HepG2 (cell line): ENCODE measurements around the gene SERPINE2. TPM values are rescaled to one million over a fixed set of nuclear protein-coding genes. Genes with fewer than 3 reads are reported as not detected.

Source experiments
- ADNP ChIP-seq: sonication (generic); formaldehyde crosslinking; IDR thresholded peaks from 2 replicates; pipeline ENCODE4 v1.4.0; 2020; ENCODE audit warnings: missing genetic modification reagents
- DR1 ChIP-seq: sonication (generic); formaldehyde crosslinking; IDR thresholded peaks from 2 replicates; pipeline ENCODE4 v1.8.0; 2021; ENCODE audit warnings: mild to moderate bottlenecking, missing genetic modification reagents, inconsistent platforms
- GTF3A ChIP-seq: sonication (generic); formaldehyde crosslinking; conservative IDR thresholded peaks from 2 replicates; pipeline ENCODE4 v1.4.0; 2020; ENCODE audit warnings: mild to moderate bottlenecking, missing genetic modification reagents
- HDAC2 ChIP-seq: sonication (generic); formaldehyde crosslinking; IDR thresholded peaks from 2 replicates; pipeline ENCODE4 v1.4.0; 2020; ENCODE audit warnings: missing genetic modification reagents
- KMT2B ChIP-seq: IDR thresholded peaks from 2 replicates; pipeline ENCODE4 v1.6.1; 2016; ENCODE audit warnings: missing genetic modification reagents, missing compliant biosample characterization
- RAD51 ChIP-seq: fragments of 450-650 bp; IDR thresholded peaks from 2 replicates; pipeline ENCODE4 v1.6.1; 2016; ENCODE audit warnings: borderline replicate concordance
- RBAK ChIP-seq: sonication (generic); formaldehyde crosslinking; IDR thresholded peaks from 2 replicates; pipeline ENCODE4 v1.5.1; 2020; ENCODE audit warnings: mild to moderate bottlenecking, missing genetic modification reagents
- RBFOX2 ChIP-seq: fragments of 200-400 bp; formaldehyde crosslinking; IDR thresholded peaks from 2 replicates; pipeline ENCODE4 v1.6.1; 2017; ENCODE audit warnings: low read depth, mild to moderate bottlenecking, low read length
- SNAPC2 ChIP-seq: sonication (generic); formaldehyde crosslinking; IDR thresholded peaks from 2 replicates; pipeline ENCODE4 v1.8.1; 2022; ENCODE audit warnings: mild to moderate bottlenecking, missing genetic modification reagents
- SRY ChIP-seq: sonication (generic); formaldehyde crosslinking; IDR thresholded peaks from 2 replicates; pipeline ENCODE4 v1.8.0; 2022; ENCODE audit warnings: mild to moderate bottlenecking, missing genetic modification reagents
- ZFY ChIP-seq: sonication (generic); formaldehyde crosslinking; IDR thresholded peaks from 2 replicates; pipeline ENCODE4 v1.4.0; 2020; ENCODE audit warnings: missing genetic modification reagents
- ZNF101 ChIP-seq: sonication (generic); formaldehyde crosslinking; IDR thresholded peaks from 2 replicates; pipeline ENCODE4 v1.4.0; 2020; ENCODE audit warnings: mild to moderate bottlenecking, low read depth, missing genetic modification reagents, borderline replicate concordance
- ZNF234 ChIP-seq: sonication (generic); formaldehyde crosslinking; conservative IDR thresholded peaks from 2 replicates; pipeline ENCODE4 v1.5.1; 2020; ENCODE audit warnings: mild to moderate bottlenecking, missing genetic modification reagents
- ZNF670 ChIP-seq: sonication (generic); formaldehyde crosslinking; IDR thresholded peaks from 2 replicates; pipeline ENCODE4 v1.8.0; 2022; ENCODE audit warnings: mild to moderate bottlenecking, missing genetic modification reagents, borderline replicate concordance
- ZSCAN25 ChIP-seq: sonication (generic); formaldehyde crosslinking; IDR thresholded peaks from 2 replicates; pipeline ENCODE4 v1.8.0; 2022; ENCODE audit warnings: mild to moderate bottlenecking, missing genetic modification reagents
- polyA plus RNA-seq, 8 experiments: library from polyadenylated mRNA; depleted of rRNA in 3 of 8; stranded (reverse) in 7 of 8; unstranded in 1 of 8; fragments of >200 nt; fragmentation: Illumina TruSeq in 4 of 8; extraction: Trizol in 4 of 8; gene quantifications; 2 replicates each; pipeline versions ENCODE4 v1.2.1 to v1.2.3, GENCODE V29; 2011 to 2016; ENCODE audit warnings: low read depth in 4 of 8, missing spikeins in 1 of 8, mixed read lengths in 1 of 8; ENCODE audit not compliant: insufficient read depth in 1 of 8
- total RNA-seq, 5 experiments: library from RNA; depleted of rRNA; stranded (reverse); fragments of >200 nt; fragmentation: Illumina TruSeq; extraction: Trizol; gene quantifications; 2 replicates each; pipeline ENCODE4 v1.2.3, GENCODE V29; 2016; ENCODE audit warnings: low read depth in 1 of 5
- TF ChIP-seq, protein P1 (sequence below): sonication (generic); formaldehyde crosslinking; IDR thresholded peaks from 2 replicates; pipeline ENCODE4 v1.4.0; 2020; ENCODE audit warnings: missing genetic modification reagents
- TF ChIP-seq, protein P2 (sequence below): sonication (generic); formaldehyde crosslinking; IDR thresholded peaks from 2 replicates; pipeline ENCODE4 v1.4.0; 2020; ENCODE audit warnings: missing genetic modification reagents
- TF ChIP-seq, protein P3 (sequence below): IDR thresholded peaks from 2 replicates; pipeline ENCODE4 v1.6.1; 2016
- TF ChIP-seq, protein P4 (sequence below): sonication (generic); formaldehyde crosslinking; IDR thresholded peaks from 2 replicates; pipeline ENCODE4 v1.4.0; 2020; ENCODE audit warnings: missing genetic modification reagents

SERPINE2 gene
- total and polyA plus RNA-seq, 2 of the 13 experiments (the other 11 are each of a cell fraction or from before 2014, with no cell fraction given) = 7.9 to 18.1 TPM

DNA sequence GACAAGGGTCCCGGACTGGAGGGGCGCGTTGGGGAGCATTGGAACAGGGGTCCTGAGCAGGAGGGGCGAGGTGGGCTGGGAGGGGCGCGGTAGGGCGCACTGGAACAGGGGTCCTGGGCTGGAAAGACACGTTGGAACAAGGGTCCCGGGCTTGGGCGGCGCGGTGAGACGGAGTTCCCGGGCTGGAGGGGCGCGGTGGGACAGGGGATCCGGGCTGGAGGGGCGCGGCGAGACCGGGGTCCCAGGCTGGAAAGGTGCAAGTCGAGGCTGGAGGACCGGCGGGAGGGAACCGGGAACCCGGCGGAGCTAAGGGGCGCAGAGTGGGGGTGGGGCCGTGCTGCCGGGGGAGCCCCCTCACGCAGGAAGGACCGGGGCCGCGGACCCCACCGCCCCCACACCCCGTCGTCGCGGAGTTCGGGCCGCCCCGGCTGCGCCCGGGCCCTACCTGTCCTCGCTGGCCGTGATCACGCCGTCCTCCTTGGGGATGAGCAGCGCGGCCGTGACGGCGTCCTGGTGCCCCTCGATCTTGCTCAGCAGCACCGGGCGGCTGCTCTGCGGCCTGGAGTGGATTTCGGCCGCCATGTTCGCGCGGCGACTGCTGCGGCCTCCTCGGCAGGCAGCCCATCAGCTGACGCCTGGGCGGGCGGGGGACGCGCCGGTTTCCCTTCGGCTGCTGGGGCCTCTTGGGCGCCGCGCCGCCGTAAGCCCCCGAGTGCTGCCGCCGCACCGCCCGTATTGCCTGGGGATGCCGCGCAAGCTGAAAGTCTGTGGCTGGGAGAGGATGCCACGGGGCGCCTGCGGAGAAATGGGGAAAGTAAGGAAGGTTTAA lies 94.2 kb downstream of the SERPINE2 start, which contains the start of gene WDFY1 (continued):
- TF ChIP-seq, protein P1, sequence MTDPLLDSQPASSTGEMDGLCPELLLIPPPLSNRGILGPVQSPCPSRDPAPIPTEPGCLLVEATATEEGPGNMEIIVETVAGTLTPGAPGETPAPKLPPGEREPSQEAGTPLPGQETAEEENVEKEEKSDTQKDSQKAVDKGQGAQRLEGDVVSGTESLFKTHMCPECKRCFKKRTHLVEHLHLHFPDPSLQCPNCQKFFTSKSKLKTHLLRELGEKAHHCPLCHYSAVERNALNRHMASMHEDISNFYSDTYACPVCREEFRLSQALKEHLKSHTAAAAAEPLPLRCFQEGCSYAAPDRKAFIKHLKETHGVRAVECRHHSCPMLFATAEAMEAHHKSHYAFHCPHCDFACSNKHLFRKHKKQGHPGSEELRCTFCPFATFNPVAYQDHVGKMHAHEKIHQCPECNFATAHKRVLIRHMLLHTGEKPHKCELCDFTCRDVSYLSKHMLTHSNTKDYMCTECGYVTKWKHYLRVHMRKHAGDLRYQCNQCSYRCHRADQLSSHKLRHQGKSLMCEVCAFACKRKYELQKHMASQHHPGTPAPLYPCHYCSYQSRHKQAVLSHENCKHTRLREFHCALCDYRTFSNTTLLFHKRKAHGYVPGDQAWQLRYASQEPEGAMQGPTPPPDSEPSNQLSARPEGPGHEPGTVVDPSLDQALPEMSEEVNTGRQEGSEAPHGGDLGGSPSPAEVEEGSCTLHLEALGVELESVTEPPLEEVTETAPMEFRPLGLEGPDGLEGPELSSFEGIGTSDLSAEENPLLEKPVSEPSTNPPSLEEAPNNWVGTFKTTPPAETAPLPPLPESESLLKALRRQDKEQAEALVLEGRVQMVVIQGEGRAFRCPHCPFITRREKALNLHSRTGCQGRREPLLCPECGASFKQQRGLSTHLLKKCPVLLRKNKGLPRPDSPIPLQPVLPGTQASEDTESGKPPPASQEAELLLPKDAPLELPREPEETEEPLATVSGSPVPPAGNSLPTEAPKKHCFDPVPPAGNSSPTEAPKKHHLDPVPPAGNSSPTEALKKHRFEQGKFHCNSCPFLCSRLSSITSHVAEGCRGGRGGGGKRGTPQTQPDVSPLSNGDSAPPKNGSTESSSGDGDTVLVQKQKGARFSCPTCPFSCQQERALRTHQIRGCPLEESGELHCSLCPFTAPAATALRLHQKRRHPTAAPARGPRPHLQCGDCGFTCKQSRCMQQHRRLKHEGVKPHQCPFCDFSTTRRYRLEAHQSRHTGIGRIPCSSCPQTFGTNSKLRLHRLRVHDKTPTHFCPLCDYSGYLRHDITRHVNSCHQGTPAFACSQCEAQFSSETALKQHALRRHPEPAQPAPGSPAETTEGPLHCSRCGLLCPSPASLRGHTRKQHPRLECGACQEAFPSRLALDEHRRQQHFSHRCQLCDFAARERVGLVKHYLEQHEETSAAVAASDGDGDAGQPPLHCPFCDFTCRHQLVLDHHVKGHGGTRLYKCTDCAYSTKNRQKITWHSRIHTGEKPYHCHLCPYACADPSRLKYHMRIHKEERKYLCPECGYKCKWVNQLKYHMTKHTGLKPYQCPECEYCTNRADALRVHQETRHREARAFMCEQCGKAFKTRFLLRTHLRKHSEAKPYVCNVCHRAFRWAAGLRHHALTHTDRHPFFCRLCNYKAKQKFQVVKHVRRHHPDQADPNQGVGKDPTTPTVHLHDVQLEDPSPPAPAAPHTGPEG (CRISPR knock-in tag) = peak; percentile 96
- TF ChIP-seq ZNF670 (0 out of 2 replicates have a peak, but pooled peaks have one; percentile 50), SNAPC2 (CRISPR knock-in tag) (no peak), ZNF234 (CRISPR knock-in tag) (peak; percentile 23; the same call in 1 of the 2 replicates), RAD51 (no peak), ZNF101 (CRISPR knock-in tag) (no peak), RBAK (CRISPR knock-in tag) (0 out of 2 replicates have a peak, but pooled peaks have one; percentile 53), GTF3A (CRISPR knock-in tag) (no peak), DR1 (CRISPR knock-in tag) (peak; percentile 83), HDAC2 (CRISPR knock-in tag) (peak; percentile 93), RBFOX2 (peak; percentile 94), SRY (peak; percentile 96), KMT2B (CRISPR knock-in tag) (peak; percentile 96), ZFY (CRISPR knock-in tag) (peak; percentile 99), ZSCAN25 (CRISPR knock-in tag) (peak; percentile 63; the same call in 1 of the 2 replicates), ADNP (CRISPR knock-in tag) (peak; percentile 65; the same call in 1 of the 2 replicates)
- TF ChIP-seq, protein P2, sequence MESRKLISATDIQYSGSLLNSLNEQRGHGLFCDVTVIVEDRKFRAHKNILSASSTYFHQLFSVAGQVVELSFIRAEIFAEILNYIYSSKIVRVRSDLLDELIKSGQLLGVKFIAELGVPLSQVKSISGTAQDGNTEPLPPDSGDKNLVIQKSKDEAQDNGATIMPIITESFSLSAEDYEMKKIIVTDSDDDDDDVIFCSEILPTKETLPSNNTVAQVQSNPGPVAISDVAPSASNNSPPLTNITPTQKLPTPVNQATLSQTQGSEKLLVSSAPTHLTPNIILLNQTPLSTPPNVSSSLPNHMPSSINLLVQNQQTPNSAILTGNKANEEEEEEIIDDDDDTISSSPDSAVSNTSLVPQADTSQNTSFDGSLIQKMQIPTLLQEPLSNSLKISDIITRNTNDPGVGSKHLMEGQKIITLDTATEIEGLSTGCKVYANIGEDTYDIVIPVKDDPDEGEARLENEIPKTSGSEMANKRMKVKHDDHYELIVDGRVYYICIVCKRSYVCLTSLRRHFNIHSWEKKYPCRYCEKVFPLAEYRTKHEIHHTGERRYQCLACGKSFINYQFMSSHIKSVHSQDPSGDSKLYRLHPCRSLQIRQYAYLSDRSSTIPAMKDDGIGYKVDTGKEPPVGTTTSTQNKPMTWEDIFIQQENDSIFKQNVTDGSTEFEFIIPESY (CRISPR knock-in tag) = peak; percentile 74; the same call in 1 of the 2 replicates
- TF ChIP-seq, protein P3, sequence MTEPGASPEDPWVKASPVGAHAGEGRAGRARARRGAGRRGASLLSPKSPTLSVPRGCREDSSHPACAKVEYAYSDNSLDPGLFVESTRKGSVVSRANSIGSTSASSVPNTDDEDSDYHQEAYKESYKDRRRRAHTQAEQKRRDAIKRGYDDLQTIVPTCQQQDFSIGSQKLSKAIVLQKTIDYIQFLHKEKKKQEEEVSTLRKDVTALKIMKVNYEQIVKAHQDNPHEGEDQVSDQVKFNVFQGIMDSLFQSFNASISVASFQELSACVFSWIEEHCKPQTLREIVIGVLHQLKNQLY (CRISPR knock-in tag) = peak; percentile 81; the same call in 1 of the 2 replicates
- TF ChIP-seq, protein P4, sequence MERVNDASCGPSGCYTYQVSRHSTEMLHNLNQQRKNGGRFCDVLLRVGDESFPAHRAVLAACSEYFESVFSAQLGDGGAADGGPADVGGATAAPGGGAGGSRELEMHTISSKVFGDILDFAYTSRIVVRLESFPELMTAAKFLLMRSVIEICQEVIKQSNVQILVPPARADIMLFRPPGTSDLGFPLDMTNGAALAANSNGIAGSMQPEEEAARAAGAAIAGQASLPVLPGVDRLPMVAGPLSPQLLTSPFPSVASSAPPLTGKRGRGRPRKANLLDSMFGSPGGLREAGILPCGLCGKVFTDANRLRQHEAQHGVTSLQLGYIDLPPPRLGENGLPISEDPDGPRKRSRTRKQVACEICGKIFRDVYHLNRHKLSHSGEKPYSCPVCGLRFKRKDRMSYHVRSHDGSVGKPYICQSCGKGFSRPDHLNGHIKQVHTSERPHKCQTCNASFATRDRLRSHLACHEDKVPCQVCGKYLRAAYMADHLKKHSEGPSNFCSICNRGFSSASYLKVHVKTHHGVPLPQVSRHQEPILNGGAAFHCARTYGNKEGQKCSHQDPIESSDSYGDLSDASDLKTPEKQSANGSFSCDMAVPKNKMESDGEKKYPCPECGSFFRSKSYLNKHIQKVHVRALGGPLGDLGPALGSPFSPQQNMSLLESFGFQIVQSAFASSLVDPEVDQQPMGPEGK (CRISPR knock-in tag) = peak; percentile 98
